Tibial nerve (tissue), 4 donors: ENCODE measurements around the gene CPB1.

Experiments used
- CTCF ChIP-seq, 5 experiments: fragments of 200-600 bp in 3 of 5; fragments of 450-650 bp in 2 of 5; sonication (generic) in 3 of 5; IDR thresholded peaks; one replicate each; pipeline ENCODE4 v1.5.1; 2016 to 2019; ENCODE audit warnings: antibody characterized with exemption in 5 of 5, mild to moderate bottlenecking in 3 of 5, moderate library complexity in 2 of 5
- EP300 ChIP-seq, 2 donors: sonication (generic); formaldehyde crosslinking; IDR thresholded peaks; one replicate each; pipeline ENCODE4 v1.6.1; 2017; ENCODE audit warnings: antibody characterized with exemption in 2 of 2, mild to moderate bottlenecking in 1 of 2

GRCh38 chr3:148857316-148857715 lies 29.7 kb downstream of the CPB1 start:
- no peak for TF ChIP-seq CTCF (IDR thresholded peaks at IDR 0.05)
- TF ChIP-seq EP300 (IDR thresholded peaks at IDR 0.05): no peak
